Mononuclear cell (primary cell): ENCODE data around the gene FXYD6. TPM values are rescaled to one million over a fixed set of nuclear protein-coding genes. Genes with fewer than 3 reads are reported as not detected.

Experiments
- H3K27me3 ChIP-seq: 2 replicates; pipeline ENCODE4 v1.6.0; 2011; ENCODE audit warnings: low read length, control low read depth; ENCODE audit not compliant: insufficient read depth
- H3K4me1 ChIP-seq: 2 replicates; pipeline ENCODE4 v1.5.1; 2011; ENCODE audit warnings: mild to moderate bottlenecking, low read length, control low read depth; ENCODE audit not compliant: insufficient read depth
- H3K4me3 ChIP-seq: 2 replicates; pipeline ENCODE4 v1.5.1; 2011; ENCODE audit warnings: mild to moderate bottlenecking, low read length, moderate library complexity
- H3K9me3 ChIP-seq: 2 replicates; pipeline ENCODE4 v1.5.1; 2011; ENCODE audit warnings: low read depth, mild to moderate bottlenecking, control low read depth, low read length
- total RNA-seq: library from RNA; depleted of rRNA; stranded (reverse); fragments of >200 nt; gene quantifications from one replicate; pipeline ENCODE4 v1.2.3, GENCODE V29; 2012

The FXYD6 gene
- total RNA-seq, 1 donor = 12.1 TPM

DNA sequence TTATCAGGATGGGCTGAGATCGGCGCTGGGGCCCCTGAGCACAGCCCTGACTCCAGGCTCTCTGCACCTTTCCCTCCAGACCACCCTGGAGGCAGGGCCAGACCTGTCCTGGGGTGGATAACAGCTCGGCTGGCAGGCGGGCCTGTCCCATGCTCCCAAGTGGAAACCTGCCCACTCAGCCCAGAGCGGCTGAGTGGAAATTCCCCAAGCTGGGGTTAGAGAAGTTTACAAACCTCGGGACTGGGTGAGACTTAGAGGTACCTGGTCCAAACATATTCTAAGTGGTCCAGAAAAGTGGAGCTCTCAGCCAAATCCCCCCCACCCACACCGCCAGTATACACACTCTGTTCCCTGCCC lies 47.1 kb downstream of the FXYD6 start:
- Histone ChIP-seq H3K27me3 (no peaks in the 10 kb centered on the region), H3K4me1 (peaks cover 55% of the 10 kb centered on the region), H3K4me3 (no peak overlapping the region)

DNA sequence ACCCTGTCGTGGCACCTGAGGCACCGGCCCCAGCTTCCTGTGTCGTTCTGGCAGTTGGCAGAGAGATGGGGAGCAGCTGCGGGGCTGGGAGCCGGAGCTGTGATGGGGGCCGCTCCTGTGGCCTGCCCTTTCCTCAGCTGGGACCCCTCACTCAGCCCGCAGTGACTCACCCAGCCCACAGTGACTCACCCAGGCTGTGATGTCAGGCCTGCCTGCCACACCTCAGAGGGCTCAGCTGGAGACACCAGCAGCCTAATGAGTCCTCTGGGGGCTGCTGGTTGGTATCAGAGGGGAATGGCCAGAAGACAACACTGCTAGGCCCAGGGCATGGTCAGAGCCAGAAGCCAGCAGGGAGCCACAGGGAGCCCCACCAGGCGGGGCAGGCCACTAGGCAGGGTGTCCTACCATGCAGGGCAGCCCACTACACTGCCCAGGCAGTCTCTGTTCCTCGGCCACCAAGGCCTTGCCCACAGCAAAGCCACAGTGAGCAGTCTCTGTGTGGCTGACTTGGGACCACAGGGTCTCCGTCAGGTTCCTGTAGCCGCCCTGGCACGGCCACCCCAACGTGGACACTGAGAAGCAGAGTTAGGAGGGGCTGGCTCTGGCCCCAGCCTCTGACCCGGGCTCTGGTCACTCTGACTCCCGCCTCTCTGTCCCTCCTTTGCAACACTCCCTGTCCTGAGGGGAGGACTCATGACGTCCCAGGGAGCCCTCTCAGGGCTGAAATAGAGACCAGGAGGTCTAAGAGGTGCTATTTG lies 47.7 kb downstream of the FXYD6 start:
- Histone ChIP-seq H3K27me3 (no peaks in the 10 kb centered on the region), H3K4me1 (peaks cover 61% of the 10 kb centered on the region), H3K4me3 (no peak overlapping the region), H3K9me3 (no peaks in the 10 kb centered on the region)

More for the DNA sequence above, 47.1 kb downstream of the FXYD6 start:
- no peaks in the 10 kb centered on the region for H3K9me3 ChIP-seq

DNA sequence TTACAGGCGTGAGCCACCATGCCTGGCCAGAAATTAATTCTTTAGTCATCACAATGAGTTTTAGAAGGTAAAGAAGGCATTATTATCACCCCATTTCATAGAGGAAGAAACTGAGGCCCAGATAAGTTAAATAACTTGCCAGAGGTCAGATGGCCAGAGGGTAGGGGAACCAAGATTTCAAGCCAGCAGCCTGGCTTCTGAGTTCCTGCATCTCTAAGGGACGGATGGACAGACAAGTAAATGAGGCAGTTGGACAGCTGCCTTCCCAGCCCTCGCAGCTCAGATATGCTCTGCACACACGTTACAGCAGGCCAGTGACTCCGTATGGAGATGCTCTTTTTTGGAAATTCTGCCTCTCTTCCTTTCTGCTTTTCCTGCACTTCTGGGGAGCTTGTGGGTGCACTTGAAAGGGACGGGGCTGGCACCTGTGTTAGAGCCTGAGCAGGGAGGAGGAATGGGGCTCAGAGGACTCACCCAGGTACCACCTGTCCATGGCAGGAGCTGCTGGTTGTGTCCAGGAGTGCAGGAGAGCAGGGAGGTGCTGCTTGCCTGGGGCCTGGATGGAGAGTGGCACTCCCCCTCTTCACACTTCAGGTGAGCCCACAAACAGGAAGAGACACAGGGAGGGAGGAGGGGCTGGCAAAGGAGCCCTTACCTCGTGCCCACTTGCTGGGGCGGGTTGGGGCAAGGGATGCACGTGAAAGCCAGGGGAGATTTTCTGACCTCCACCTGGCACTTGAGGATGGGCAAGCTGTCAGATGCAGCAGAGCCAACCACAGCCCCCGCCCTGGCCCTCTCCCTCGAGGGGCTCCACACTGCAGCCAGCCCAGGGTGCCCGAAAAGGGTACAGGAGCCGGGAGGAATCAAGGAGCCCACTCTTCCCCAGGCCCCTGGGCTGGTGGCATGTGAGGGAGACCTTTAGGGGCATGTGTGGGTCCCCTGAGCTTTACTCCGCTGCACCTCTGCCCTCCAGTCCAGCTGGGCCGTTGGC lies 48.6 kb downstream of the FXYD6 start:
- Histone ChIP-seq H3K4me3 (no peak overlapping the region), H3K4me1 (peaks cover 65% of the 10 kb centered on the region), H3K9me3 (no peaks in the 10 kb centered on the region), H3K27me3 (no peaks in the 10 kb centered on the region)

DNA sequence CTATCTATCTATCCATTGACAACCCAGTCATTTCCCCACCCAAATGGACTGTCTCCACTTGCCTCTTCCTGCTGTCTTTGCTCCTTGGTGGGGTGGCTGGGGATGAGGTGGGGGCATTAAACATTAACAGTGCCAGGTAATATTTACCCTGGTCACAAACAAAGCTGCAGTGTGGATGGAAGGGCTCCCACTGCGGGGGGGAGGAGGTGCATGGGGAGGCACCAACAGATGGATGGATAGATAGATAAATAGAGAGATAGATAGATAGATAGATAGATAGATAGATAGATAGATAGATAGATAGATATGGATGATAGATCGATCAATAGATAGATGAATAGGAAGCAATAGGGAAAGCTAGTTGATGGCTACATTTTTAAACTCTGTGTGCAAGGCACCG lies 49.6 kb downstream of the FXYD6 start:
- H3K27me3 ChIP-seq = no peaks in the 10 kb centered on the region
- H3K4me3 ChIP-seq = no peak overlapping the region
- peaks cover 74% of the 10 kb centered on the region for H3K4me1 ChIP-seq
- H3K9me3 ChIP-seq = no peaks in the 10 kb centered on the region

DNA sequence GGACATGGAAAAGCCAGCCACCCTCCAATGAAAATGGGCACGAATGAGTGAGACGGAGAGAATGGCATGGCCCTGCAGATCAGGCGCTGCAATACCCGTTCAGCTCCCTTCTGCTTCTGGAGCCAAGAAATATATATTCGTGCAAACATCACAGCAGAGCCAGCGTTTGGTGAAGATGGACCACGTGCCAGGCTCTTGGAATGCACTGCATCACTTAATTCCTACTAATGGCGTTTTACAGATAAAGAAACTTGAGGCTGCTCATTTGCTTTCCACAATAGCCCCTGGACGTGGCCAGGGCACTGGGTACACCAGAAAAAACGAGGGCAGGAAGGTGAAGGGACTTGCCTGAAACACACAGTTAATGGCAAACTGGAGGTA lies 50.3 kb downstream of the FXYD6 start:
- no peak overlapping the region for H3K4me3 ChIP-seq
- no peaks in the 10 kb centered on the region for H3K27me3 ChIP-seq
- peaks cover 78% of the 10 kb centered on the region for H3K4me1 ChIP-seq

DNA sequence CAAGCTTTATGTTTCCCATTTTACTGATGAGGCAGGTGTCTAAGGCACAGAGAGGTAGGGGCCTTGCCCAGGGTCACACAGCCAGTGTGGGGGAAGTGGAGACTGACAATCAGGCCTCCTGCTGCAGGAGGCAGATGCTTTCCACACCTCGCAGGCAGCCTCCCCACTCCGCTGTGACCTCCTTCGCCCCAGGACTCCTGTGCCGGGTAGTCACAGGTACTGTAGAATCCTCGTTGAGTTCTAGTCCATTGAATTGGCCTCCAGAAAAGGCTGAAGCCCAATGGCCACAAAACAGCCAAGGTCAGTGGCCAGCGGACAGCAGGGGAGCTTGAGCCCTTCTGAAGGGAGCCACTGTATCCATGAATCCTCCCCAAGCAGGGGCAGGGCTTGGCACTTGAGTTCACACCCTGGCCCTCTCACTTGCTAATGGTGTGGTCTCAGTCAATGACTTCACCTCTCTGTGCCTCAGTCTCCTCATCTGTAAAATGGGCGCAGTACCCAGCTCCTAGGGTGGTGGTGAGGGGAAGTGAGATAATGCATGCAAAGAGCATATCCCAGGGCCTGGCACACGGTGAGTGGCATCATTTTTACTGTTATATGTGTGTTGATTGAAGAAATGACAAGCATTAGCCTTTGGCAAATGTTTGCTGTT lies 50.8 kb downstream of the FXYD6 start:
- H3K4me3 ChIP-seq = no peak overlapping the region
- H3K9me3 ChIP-seq = no peaks in the 10 kb centered on the region
- H3K4me1 ChIP-seq = peaks cover 72% of the 10 kb centered on the region
- no peaks in the 10 kb centered on the region for H3K27me3 ChIP-seq

More for the DNA sequence above, 50.3 kb downstream of the FXYD6 start:
- H3K9me3 ChIP-seq = no peaks in the 10 kb centered on the region

DNA sequence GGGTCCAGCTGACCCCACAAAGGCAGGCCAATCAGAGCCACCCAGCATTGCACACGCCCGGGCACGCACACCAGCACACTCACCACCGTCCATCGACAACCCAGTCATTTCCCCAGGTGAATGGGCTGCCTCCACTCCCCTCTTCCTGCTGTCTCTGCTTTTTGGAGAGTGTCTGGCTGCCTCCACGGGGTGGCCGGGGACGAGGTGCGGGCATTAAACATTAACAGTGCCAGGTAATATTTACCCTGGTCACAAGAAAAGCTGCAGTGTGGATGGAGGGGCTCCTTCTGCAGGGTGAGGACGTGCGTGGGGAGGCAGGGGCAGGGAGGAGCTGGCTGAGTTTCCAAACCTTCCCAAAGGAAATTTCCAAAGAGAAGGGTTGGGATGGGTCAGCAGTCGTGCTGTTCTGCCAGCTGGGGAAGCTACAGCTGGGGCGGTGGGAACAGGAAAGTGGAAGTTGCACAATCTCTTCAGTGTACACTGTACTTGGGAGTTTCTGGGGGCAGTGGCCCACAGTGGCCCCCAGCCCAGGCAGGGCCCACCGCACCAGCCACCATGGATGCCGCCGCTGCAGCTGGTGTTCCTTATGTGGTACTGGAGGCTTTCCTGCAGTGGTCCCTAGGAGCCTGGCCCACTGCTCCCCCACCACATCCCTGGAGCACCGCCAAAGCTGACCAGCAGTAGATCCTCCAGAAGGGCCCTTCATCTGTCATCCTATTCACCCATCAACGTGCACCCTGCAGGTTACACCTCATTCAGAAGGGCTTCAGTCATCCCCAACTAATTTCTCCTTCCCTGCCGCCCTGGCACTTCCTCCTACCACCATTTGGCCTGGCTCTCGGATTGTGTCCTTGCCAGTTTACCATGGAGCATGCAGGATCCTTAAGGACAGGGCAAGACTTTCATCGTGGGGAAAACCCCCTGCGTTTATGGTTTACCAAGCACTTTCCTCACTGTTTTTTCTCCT lies 51.6 kb downstream of the FXYD6 start, which contains the start of gene FXYD2:
TSS of gene FXYD2 (minus strand) at position 174 of the 967 bp plus-strand sequence. CDS start at position 108, 66 bp downstream.
- H3K4me3 ChIP-seq = no peak within 1 kb of the TSS
- no peaks in the 10 kb centered on the region for H3K9me3 ChIP-seq
- H3K27me3 ChIP-seq = no peaks in the 10 kb centered on the region
- peaks cover 64% of the 10 kb centered on the region for H3K4me1 ChIP-seq

DNA sequence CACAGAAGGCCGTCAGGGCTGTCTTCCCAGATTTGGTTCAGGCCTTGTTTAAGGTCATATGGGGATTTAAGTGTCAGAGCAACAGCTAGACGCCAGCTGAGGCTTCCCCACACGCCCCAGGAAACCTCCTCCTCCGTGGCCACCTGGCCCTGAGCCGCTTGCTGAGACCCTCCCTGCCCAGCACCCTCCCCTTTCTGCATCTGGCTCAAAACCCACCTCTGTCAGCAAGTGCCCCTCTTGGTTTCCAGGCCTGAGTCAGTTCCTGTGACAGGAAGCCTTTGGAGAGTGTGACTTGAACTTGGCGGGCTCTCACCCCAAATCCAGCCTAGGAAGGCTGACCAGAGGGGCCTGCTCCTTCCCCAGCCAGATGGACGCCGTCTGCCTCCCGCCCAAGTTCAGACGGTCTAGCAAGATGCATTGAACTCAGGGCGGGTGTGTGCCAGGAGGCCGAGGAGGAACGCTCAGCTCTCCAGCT lies 52.5 kb downstream of the FXYD6 start:
- Histone ChIP-seq H3K9me3 (no peaks in the 10 kb centered on the region), H3K4me1 (peaks cover 58% of the 10 kb centered on the region), H3K27me3 (no peaks in the 10 kb centered on the region), H3K4me3 (no peak overlapping the region)

DNA sequence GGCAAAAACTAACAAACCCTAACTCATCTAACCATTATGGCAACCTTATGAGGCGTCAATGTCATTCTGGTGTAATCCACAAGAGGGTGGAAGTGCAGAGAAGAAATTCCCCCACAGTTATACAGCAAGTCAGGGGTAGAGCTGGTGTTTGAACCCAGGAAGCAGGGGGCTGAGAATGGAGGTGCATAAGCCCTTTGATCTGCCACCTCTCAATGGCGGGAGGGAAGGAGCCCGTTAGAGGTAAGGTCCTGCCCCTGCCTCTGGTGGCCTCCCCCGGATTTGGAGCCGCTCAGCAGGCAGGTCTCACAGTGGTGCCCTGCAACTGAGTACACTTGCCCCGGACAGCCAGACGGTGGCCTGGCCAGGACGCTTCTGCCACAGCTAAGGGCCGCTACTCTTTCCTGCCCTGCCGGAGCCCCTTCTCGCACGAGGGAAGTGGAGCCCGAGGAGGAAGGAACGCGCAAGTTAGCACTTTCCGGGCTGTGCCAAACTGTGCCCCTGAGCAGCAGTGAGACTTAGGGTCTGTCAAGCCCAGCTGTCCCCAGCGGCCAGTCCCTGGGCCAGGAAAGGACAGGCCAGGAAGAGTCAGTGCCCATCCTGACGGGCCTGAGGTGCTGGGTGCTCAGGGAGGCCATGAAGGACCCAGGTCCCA lies 53.0 kb downstream of the FXYD6 start:
- Histone ChIP-seq H3K27me3 (no peaks in the 10 kb centered on the region), H3K4me3 (no peak overlapping the region)

DNA sequence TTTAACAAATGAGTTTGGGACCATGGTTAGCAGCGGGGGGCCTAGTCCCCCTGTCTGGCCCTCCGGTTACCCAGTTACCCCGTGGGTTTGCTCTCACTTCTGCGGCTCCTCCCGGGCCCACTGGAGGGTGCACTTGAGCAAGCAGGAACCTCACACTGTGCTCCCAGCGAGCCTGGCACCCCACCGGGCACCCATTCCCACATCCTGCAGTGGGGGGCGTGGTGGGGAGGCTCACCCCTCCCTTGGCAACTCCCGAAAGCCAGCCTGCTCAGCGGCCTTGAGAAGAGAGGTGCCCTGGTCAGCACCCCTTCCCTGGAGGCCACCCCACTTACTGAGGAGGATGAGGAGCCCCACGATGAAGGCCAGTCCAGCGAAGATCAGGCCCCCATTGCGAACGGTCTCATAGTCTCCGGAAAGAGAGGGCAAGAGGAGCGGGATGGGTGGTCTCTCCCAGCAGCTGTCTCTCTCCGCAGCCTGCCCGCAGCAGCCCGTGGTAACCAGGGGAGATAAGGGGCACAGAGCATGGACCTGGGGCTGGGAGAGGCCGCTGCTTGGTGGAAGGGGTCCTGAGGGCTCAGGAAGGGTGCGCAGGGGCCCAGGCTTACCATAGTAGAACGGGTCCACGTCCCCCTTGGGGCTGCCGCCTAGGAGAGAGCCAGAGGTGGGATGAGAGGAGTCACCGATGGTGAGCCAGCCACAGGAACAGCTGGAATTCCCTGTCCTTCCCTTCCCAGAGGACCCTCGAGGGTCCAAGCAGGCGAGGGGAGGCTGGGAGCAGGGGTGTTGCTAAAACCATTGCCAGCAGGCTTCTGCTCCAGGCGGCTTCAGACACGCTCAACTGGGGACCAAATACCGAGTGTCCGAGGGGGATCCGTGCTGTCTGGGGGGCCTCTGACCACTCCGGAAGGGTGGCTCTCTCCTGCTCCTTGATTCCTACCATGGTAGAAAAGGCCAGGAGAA lies 54.1 kb downstream of the FXYD6 start:
- Histone ChIP-seq H3K4me3 (no peak overlapping the region), H3K4me1 (peaks cover 56% of the 10 kb centered on the region), H3K9me3 (no peaks in the 10 kb centered on the region), H3K27me3 (no peaks in the 10 kb centered on the region)

More for the DNA sequence above, 53.0 kb downstream of the FXYD6 start:
- Histone ChIP-seq H3K9me3 (no peaks in the 10 kb centered on the region), H3K4me1 (peaks cover 55% of the 10 kb centered on the region)

DNA sequence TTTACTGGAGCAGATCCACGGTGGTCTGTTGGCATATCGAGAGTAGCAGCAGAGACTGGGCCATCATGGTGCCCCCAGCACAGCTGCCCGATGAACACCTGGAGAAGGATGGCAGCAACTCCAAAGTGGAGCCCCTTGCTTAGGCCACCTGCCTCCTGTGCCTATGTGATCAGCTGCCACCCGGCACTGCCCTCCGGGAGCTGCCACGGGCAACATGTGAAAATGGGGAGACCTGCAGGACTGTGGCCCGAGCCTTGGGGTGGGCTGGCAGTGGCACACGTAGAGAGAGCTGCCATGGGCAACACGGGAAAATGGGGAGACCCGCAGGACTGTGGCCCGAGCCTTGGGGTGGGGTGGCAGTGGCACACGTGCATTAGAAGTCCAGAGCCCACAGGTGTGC lies 55.0 kb downstream of the FXYD6 start:
- peaks cover 65% of the 10 kb centered on the region for H3K4me1 ChIP-seq
- H3K9me3 ChIP-seq = no peaks in the 10 kb centered on the region
- H3K27me3 ChIP-seq = no peaks in the 10 kb centered on the region
- H3K4me3 ChIP-seq = no peak overlapping the region

DNA sequence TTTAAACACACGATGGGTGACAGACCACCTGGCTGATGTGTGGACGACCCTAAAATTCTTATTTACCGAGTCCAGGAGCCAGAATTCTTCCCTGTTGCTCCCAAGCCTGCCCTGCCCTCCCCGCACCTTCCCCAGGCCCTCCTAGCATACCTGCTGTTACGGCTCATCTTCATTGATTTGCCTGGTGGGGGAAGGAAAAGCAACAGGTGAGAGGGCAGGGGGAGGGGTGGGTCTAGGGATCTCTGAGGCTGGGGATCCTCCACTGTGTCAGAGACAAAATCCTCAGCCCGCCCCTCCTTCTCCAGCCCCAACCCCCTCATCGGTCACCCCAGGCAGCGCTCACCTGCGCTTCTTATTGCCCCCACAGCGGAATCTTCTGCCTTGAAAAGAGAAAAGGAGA lies 55.9 kb downstream of the FXYD6 start:
- no peaks in the 10 kb centered on the region for H3K9me3 ChIP-seq
- no peak overlapping the region for H3K4me3 ChIP-seq
- H3K27me3 ChIP-seq = no peaks in the 10 kb centered on the region
- H3K4me1 ChIP-seq = peaks cover 74% of the 10 kb centered on the region

DNA sequence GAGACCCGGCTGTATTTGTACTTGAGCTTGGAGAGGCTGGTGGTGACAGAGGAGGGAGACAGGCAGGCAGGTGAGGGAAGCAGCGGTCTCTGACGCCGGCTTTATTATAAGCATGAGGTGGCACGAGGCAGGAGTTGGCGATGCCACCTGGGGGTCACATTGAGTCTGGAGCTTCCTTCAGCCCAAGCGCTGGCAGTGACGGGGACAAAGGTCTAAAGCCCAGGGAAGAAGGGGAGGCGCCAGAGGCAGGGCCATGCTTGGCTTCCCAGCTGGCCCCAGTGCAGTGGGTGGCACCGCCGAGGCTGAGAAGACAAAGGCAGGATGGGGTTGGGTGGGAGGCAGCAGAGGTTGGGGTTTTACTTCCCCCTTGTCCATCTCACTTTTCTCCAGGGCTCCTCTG lies 56.4 kb downstream of the FXYD6 start:
- H3K4me3 ChIP-seq = no peak overlapping the region
- H3K4me1 ChIP-seq = peaks cover 74% of the 10 kb centered on the region

More for the DNA sequence above, 56.4 kb downstream of the FXYD6 start:
- H3K9me3 ChIP-seq = no peaks in the 10 kb centered on the region
- no peaks in the 10 kb centered on the region for H3K27me3 ChIP-seq
